WI38 (cell line): ENCODE measurements around the gene KRTAP3-1.

Experiments
- H3K4me3 ChIP-seq: 2 replicates; pipeline ENCODE4 v1.5.1; 2011; ENCODE audit warnings: low read depth, mild to moderate bottlenecking, control low read depth, low read length
- TF ChIP-seq, protein P1 (sequence below): IDR thresholded peaks from 2 replicates; pipeline ENCODE4 v1.5.1; 2012; ENCODE audit warnings: low read depth, mild to moderate bottlenecking, control low read depth, low read length

KRTAP3-1 gene

DNA sequence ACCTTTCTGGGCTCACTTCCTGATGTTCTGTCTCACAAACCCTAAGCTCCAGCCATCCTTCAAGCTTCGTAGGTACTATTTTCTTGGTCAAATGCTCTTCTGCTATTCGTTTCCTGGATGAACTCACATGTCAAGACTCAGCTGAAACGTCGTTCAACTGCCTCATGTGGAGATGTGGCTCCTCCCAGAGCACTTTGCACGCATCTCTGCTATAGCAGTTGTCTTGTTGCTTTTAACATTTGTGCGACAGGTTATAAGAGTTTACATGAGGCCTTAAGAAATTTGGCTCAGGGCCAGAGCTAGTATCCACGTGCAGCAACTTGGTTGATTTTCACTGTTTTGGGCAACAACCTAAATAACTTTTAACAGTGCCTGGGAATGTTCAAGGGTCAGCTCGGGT is 22.0 kb downstream of the KRTAP3-1 start:
- TF ChIP-seq, protein P1, sequence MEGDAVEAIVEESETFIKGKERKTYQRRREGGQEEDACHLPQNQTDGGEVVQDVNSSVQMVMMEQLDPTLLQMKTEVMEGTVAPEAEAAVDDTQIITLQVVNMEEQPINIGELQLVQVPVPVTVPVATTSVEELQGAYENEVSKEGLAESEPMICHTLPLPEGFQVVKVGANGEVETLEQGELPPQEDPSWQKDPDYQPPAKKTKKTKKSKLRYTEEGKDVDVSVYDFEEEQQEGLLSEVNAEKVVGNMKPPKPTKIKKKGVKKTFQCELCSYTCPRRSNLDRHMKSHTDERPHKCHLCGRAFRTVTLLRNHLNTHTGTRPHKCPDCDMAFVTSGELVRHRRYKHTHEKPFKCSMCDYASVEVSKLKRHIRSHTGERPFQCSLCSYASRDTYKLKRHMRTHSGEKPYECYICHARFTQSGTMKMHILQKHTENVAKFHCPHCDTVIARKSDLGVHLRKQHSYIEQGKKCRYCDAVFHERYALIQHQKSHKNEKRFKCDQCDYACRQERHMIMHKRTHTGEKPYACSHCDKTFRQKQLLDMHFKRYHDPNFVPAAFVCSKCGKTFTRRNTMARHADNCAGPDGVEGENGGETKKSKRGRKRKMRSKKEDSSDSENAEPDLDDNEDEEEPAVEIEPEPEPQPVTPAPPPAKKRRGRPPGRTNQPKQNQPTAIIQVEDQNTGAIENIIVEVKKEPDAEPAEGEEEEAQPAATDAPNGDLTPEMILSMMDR: no peak
- H3K4me3 ChIP-seq: no peak overlapping the region

DNA sequence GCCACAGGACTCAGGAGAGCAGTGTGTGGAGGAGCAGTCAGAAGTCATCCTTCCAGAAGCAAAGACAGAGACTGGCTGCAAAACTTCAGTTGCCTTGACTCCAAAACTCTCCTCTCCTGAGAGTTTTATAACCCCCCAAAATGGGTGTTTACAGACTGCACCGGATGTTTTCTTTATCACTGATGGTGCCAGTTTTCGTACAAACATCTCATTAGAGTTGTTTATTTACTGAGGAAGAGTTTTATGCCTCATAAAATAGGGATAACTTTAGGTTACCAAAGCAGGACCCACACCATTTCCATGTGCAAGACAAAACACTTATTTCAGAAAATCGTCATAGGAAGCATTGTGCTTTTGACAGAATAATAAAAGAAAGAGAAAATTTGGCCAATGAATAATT is 24.7 kb downstream of the KRTAP3-1 start, which contains the start of gene KRT40:
Gene KRT40, minus strand, starts transcription at position 101 of the 400 bp plus-strand sequence. Its CDS starts 53 bp downstream, at position 48.
- TF ChIP-seq, protein P1: no peak
- no peak within 1 kb of the TSS for H3K4me3 ChIP-seq

DNA sequence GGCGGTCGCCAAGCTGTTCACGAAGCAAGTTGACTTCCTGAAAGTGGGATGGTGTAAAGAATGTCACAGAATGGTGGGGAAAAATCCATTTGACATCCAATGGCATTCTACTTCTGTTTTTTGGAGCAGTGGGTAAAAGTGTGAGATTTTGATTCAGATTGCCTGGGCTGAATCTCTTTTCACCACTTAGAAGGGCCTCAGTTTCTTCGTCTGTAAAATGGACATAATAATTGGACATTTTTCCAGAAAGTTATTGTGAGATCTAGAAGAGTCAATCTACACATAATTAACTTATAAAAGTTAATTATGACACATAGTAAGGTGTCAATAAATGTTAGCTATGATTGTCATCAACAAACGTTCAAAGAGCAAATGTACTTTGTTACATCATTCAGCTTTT is 27.8 kb downstream of the KRTAP3-1 start:
- H3K4me3 ChIP-seq: no peak overlapping the region
- TF ChIP-seq, protein P1: no peak

DNA sequence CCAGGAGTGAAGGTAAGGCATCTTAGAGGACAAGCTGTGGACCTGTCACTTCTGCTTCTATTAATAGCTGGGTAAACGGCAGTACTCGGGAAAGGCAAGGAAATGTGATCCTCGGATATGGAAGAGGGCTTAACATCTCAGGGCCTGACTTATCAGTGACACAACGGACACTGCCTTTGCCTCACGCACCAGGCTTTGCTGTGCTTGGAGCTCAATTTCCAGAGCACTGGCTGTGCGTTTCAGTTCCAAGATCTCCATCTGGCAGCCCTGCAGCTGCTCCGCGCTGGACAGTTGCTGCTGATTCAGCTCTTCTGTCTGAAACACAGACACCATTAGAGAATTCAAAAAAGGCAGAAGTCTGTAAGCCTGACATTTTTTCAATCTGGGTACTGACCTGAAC is 28.3 kb downstream of the KRTAP3-1 start:
- no peak overlapping the region for H3K4me3 ChIP-seq
- TF ChIP-seq, protein P1: no peak

DNA sequence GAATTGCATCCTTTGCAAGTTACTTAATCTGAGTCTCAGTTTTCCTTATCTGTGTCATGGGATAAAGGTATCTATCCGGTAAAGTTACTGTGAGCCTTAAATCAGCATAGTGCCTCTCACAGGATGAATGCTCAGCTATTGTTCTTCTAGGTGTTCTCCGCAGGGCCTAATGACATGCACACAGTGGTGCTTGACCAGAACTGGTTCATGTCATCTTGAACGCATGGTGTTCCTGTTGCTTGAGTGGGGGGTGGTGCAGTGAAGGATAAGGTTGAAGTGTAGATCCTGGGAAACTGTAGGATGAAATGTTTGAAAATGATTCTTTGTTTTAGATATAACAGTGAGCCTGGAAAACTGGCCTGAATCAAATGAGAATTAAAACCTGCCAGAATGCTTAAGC is 28.8 kb downstream of the KRTAP3-1 start:
- H3K4me3 ChIP-seq: no peak overlapping the region
- TF ChIP-seq, protein P1: no peak

DNA sequence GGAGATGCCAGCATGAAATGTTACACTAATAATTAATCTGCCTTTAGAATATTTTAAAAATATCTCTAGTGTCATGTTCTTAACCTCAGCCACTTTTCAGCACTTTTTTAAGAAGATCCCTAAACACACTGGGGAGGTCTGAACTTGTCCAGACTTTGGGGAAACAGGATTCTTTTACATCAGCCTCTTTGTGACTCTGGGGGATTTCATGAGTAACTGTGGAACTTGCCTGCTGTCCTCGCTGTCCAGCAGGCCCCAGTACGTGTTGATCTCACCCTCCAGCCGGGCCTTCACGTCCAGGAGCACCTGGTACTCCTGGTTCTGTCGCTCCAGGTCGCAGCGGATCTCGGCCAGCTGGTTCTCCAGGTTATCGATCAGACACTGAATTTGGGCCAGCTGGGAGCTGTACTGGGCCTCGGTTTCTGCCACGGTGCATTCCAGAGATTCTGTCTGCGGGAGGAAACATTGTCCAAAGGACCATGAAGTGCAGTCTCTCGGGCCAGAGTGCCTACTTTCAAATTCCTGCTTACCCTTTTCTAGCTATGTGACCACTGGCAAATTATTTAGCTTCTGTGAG is 30.3 kb downstream of the KRTAP3-1 start:
- H3K4me3 ChIP-seq: no peak overlapping the region
- TF ChIP-seq, protein P1: no peak

DNA sequence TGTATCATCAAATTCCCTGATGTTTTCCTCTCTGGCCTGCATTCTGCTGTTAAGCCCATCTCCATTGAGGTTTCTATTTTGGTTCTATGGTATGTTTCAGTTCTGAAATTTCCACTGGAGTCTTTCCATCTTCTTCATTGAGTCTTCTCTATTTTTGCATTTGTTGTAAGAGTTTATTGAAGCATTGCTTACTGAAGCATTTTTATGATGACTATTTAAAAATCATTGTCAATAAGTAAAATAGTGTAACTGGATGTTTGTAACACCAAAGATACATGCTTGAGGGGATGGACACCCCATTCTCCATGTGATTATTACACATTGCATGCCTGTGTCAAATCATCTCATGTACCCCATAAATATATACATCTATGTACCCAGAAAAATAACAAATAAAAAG is 33.4 kb downstream of the KRTAP3-1 start:
- TF ChIP-seq, protein P1: no peak
- no peak overlapping the region for H3K4me3 ChIP-seq
